HEK293 (cell line): ENCODE results near the gene BTBD16.

Experiments
- CTCF ChIA-PET: fragments of 350-600 bp; formaldehyde crosslinking; extraction: SDS; loops from one replicate; lab custom pipeline; 2021; ENCODE audit warnings: antibody characterized with exemption; lab: Yijun Ruan, JAX
- POLR2A ChIA-PET: fragments of 300-600 bp; formaldehyde crosslinking; extraction: SDS; loops from one replicate; lab custom pipeline; 2020; ENCODE audit warnings: antibody characterized with exemption, inconsistent platforms; lab: Yijun Ruan, JAX
- H3K27ac ChIP-seq: fragments of 200-500 bp; sonication (Bioruptor generic); 2 replicates; pipeline ENCODE4 v1.5.1; 2014; ENCODE audit warnings: low read depth, low read length, control low read depth, inconsistent platforms; ENCODE audit errors: extremely low read depth
- H3K36me3 ChIP-seq, 2 experiments: fragments of 200-500 bp in 1 of 2; sonication (Bioruptor generic) in 1 of 2; 1 replicate in 1 of 2; 2 replicates in 1 of 2; pipeline ENCODE4 v1.5.1; 2014 to 2017; ENCODE audit warnings: inconsistent platforms in 2 of 2, low read length in 2 of 2; ENCODE audit not compliant: control insufficient read depth in 2 of 2, insufficient read depth in 1 of 2
- H3K4me1 ChIP-seq: fragments of 200-500 bp; sonication (Bioruptor generic); 2 replicates; pipeline ENCODE4 v1.5.1; 2014; ENCODE audit warnings: mild to moderate bottlenecking, low read length, inconsistent platforms; ENCODE audit not compliant: control insufficient read depth, insufficient read depth
- H3K4me3 ChIP-seq: 2 replicates; pipeline ENCODE4 v1.5.1; 2011; ENCODE audit warnings: low read depth, mild to moderate bottlenecking, control low read depth, low read length, moderate library complexity
- H3K9me3 ChIP-seq: fragments of 200-500 bp; sonication (Bioruptor generic); 2 replicates; pipeline ENCODE4 v1.5.1; 2014; ENCODE audit warnings: low read depth, low read length, inconsistent platforms; ENCODE audit not compliant: control insufficient read depth, insufficient read depth
- KLF8 ChIP-seq: fragments of 450-650 bp; formaldehyde crosslinking; IDR thresholded peaks from 2 replicates; pipeline ENCODE4 v1.5.1; 2016; ENCODE audit warnings: missing biosample characterization, missing genetic modification characterization
- OVOL3 ChIP-seq: fragments of 450-650 bp; formaldehyde crosslinking; IDR thresholded peaks from 2 replicates; pipeline ENCODE4 v1.5.1; 2016; ENCODE audit warnings: missing biosample characterization, missing genetic modification characterization
- SP3 ChIP-seq: fragments of 450-650 bp; formaldehyde crosslinking; IDR thresholded peaks from 2 replicates; pipeline ENCODE4 v1.5.1; 2016; ENCODE audit warnings: missing biosample characterization, missing genetic modification characterization
- SP7 ChIP-seq: fragments of 450-650 bp; formaldehyde crosslinking; IDR thresholded peaks from 2 replicates; pipeline ENCODE4 v1.5.1; 2016; ENCODE audit warnings: missing biosample characterization, missing genetic modification characterization
- ZBTB1 ChIP-seq: fragments of 450-650 bp; formaldehyde crosslinking; IDR thresholded peaks from 2 replicates; pipeline ENCODE4 v1.5.1; 2016; ENCODE audit warnings: missing biosample characterization, missing genetic modification characterization
- ZBTB7A ChIP-seq: fragments of 450-650 bp; formaldehyde crosslinking; IDR thresholded peaks from 2 replicates; pipeline ENCODE4 v1.5.1; 2016; ENCODE audit warnings: low read depth, missing biosample characterization, missing genetic modification characterization
- ZNF23 ChIP-seq: fragments of 450-650 bp; formaldehyde crosslinking; IDR thresholded peaks from 2 replicates; pipeline ENCODE4 v1.5.1; 2016; ENCODE audit warnings: missing biosample characterization, missing genetic modification characterization, borderline replicate concordance
- ZNF324 ChIP-seq: fragments of 450-650 bp; formaldehyde crosslinking; IDR thresholded peaks from 2 replicates; pipeline ENCODE4 v1.5.1; 2016; ENCODE audit warnings: missing biosample characterization, missing genetic modification characterization
- ZNF354C ChIP-seq: fragments of 450-650 bp; formaldehyde crosslinking; IDR thresholded peaks from 2 replicates; pipeline ENCODE4 v1.5.1; 2016; ENCODE audit warnings: missing biosample characterization, missing genetic modification characterization, low read depth, borderline replicate concordance
- ZNF366 ChIP-seq: fragments of 450-650 bp; formaldehyde crosslinking; conservative IDR thresholded peaks from 2 replicates; pipeline ENCODE4 v1.5.1; 2016; ENCODE audit warnings: missing biosample characterization, missing genetic modification characterization
- ZNF423 ChIP-seq: fragments of 450-650 bp; formaldehyde crosslinking; IDR thresholded peaks from 2 replicates; pipeline ENCODE4 v1.5.1; 2016; ENCODE audit warnings: missing biosample characterization, missing genetic modification characterization
- ZNF610 ChIP-seq: fragments of 450-650 bp; formaldehyde crosslinking; IDR thresholded peaks from 2 replicates; pipeline ENCODE4 v1.5.1; 2016; ENCODE audit warnings: missing biosample characterization, missing genetic modification characterization, borderline replicate concordance
- ZNF624 ChIP-seq: fragments of 450-650 bp; formaldehyde crosslinking; IDR thresholded peaks from 2 replicates; pipeline ENCODE4 v1.5.1; 2017; ENCODE audit warnings: missing biosample characterization, missing genetic modification characterization
- ZNF654 ChIP-seq: fragments of 450-650 bp; formaldehyde crosslinking; IDR thresholded peaks from 2 replicates; pipeline ENCODE4 v1.5.1; 2016; ENCODE audit warnings: low read depth, missing biosample characterization, missing genetic modification characterization
- TF ChIP-seq, protein P1 (sequence below): fragments of 450-650 bp; formaldehyde crosslinking; IDR thresholded peaks from 2 replicates; pipeline ENCODE4 v1.5.1; 2016; ENCODE audit warnings: missing biosample characterization, missing genetic modification characterization
- TF ChIP-seq, protein P2 (sequence below): sonication (generic); formaldehyde crosslinking; IDR thresholded peaks from 2 replicates; pipeline ENCODE4 v1.8.1; 2022; ENCODE audit warnings: mild to moderate bottlenecking, moderate library complexity, missing genetic modification reagents
- TF ChIP-seq, protein P3 (sequence below): fragments of 450-650 bp; IDR thresholded peaks from 2 replicates; pipeline ENCODE4 v1.5.1; 2018; ENCODE audit warnings: missing biosample characterization, mild to moderate bottlenecking, missing genetic modification characterization
- TF ChIP-seq, protein P4 (sequence below): fragments of 450-650 bp; formaldehyde crosslinking; IDR thresholded peaks from 2 replicates; pipeline ENCODE4 v1.5.1; 2016; ENCODE audit warnings: missing biosample characterization, missing genetic modification characterization
- TF ChIP-seq, protein P5 (sequence below): fragments of 450-650 bp; formaldehyde crosslinking; IDR thresholded peaks from 2 replicates; pipeline ENCODE4 v1.5.1; 2017; ENCODE audit warnings: missing biosample characterization, missing genetic modification characterization

The BTBD16 gene

DNA sequence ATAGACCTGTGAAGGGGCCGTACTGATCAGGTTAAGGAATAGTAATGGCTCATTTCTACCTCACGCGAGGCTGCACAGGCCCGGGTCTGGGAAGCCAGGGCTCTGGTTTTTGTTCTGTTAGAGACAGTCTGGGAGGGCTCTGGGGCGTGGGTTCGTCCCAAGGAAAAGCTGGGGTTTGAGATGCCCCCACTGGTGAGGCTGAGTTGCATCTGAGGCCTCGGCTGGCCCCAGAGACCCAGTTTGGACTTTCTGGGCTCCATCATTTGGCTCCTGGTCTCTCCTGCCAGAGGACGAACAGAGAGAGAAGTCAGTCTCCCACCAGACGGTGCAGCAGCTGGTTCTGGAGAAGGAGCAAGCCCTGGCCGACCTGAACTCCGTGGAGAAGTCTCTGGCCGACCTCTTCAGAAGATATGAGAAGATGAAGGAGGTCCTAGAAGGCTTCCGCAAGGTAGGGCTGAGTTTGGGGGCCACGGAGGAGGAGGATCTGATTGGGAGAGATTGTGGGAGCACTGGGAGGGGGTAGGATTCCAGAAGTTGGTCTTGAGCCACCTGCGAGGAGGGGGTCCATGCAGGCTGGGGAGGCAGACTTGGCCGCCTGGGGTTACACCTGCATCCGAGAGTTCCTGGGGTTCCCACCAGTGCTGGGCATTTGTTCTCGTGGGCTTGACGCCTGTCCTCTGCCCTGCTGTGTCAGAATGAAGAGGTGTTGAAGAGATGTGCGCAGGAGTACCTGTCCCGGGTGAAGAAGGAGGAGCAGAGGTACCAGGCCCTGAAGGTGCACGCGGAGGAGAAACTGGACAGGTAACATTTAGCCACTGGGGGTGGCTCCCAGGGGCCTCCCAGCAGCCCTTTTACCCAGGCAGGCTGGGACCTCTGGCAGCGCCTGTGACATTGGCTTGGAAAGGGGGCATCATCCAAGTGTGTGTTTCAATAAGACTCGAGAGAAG lies 22.5 kb upstream of the BTBD16 start (continued):
- TF ChIP-seq, protein P1, sequence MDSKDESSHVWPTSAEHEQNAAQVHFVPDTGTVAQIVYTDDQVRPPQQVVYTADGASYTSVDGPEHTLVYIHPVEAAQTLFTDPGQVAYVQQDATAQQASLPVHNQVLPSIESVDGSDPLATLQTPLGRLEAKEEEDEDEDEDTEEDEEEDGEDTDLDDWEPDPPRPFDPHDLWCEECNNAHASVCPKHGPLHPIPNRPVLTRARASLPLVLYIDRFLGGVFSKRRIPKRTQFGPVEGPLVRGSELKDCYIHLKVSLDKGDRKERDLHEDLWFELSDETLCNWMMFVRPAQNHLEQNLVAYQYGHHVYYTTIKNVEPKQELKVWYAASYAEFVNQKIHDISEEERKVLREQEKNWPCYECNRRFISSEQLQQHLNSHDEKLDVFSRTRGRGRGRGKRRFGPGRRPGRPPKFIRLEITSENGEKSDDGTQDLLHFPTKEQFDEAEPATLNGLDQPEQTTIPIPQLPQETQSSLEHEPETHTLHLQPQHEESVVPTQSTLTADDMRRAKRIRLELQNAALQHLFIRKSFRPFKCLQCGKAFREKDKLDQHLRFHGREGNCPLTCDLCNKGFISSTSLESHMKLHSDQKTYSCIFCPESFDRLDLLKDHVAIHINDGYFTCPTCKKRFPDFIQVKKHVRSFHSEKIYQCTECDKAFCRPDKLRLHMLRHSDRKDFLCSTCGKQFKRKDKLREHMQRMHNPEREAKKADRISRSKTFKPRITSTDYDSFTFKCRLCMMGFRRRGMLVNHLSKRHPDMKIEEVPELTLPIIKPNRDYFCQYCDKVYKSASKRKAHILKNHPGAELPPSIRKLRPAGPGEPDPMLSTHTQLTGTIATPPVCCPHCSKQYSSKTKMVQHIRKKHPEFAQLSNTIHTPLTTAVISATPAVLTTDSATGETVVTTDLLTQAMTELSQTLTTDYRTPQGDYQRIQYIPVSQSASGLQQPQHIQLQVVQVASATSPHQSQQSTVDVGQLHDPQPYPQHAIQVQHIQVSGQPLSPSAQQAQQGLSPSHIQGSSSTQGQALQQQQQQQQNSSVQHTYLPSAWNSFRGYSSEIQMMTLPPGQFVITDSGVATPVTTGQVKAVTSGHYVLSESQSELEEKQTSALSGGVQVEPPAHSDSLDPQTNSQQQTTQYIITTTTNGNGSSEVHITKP: no peak
- no peak for TF ChIP-seq ZNF354C (tag by site-specific recombination)
- no peak for TF ChIP-seq KLF8 (tag by site-specific recombination)
- no peak for TF ChIP-seq ZNF366

DNA sequence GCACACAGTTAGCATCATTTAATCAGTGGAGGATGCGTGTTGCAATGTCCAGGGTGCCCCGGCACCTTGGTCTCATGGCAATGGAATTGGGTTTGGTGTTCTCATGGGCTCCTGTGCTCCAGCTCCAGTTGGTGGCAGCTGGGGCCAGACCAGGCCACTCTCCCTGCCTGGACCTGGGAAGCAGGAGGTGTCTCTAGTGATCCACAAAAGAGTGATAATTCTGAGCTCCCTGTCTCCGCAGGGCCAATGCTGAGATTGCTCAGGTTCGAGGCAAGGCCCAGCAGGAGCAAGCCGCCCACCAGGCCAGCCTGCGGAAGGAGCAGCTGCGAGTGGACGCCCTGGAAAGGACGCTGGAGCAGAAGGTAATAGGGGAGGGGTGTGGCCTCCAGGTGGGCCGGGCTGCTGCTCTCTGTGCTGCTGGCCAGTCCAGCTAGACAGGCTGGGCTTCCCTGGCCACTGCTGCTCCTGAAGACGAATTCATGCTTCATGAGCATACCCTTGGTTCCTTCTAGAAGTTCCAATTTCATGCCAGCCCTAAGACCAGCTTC lies 21.7 kb upstream of the BTBD16 start:
- Histone ChIP-seq H3K9me3 (no peaks in the 10 kb centered on the region), H3K27ac (no peak overlapping the region), H3K36me3 (no peaks in the 10 kb centered on the region), H3K4me3 (no peak overlapping the region), H3K4me1 (no peaks in the 10 kb centered on the region)
- no peak for TF ChIP-seq ZNF423 (tag by site-specific recombination)
- TF ChIP-seq, protein P2, sequence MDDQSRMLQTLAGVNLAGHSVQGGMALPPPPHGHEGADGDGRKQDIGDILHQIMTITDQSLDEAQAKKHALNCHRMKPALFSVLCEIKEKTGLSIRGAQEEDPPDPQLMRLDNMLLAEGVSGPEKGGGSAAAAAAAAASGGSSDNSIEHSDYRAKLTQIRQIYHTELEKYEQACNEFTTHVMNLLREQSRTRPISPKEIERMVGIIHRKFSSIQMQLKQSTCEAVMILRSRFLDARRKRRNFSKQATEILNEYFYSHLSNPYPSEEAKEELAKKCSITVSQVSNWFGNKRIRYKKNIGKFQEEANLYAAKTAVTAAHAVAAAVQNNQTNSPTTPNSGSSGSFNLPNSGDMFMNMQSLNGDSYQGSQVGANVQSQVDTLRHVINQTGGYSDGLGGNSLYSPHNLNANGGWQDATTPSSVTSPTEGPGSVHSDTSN (CRISPR knock-in tag): no peak
- TF ChIP-seq OVOL3 (tag by site-specific recombination): no peak
- TF ChIP-seq, protein P3, sequence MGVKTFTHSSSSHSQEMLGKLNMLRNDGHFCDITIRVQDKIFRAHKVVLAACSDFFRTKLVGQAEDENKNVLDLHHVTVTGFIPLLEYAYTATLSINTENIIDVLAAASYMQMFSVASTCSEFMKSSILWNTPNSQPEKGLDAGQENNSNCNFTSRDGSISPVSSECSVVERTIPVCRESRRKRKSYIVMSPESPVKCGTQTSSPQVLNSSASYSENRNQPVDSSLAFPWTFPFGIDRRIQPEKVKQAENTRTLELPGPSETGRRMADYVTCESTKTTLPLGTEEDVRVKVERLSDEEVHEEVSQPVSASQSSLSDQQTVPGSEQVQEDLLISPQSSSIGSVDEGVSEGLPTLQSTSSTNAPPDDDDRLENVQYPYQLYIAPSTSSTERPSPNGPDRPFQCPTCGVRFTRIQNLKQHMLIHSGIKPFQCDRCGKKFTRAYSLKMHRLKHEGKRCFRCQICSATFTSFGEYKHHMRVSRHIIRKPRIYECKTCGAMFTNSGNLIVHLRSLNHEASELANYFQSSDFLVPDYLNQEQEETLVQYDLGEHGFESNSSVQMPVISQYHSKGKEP: no peak
- TF ChIP-seq SP3 (tag by site-specific recombination): no peak
- TF ChIP-seq ZNF324 (tag by site-specific recombination): no peak
- TF ChIP-seq SP7 (tag by site-specific recombination): no peak
- no peak for TF ChIP-seq ZNF624 (tag by site-specific recombination)
- no peak for TF ChIP-seq ZBTB1 (tag by site-specific recombination)
- no peak for TF ChIP-seq ZNF610 (tag by site-specific recombination)
- no peak for TF ChIP-seq ZBTB7A (tag by site-specific recombination)
- no peak for TF ChIP-seq ZNF654 (tag by site-specific recombination)
- TF ChIP-seq, protein P4, sequence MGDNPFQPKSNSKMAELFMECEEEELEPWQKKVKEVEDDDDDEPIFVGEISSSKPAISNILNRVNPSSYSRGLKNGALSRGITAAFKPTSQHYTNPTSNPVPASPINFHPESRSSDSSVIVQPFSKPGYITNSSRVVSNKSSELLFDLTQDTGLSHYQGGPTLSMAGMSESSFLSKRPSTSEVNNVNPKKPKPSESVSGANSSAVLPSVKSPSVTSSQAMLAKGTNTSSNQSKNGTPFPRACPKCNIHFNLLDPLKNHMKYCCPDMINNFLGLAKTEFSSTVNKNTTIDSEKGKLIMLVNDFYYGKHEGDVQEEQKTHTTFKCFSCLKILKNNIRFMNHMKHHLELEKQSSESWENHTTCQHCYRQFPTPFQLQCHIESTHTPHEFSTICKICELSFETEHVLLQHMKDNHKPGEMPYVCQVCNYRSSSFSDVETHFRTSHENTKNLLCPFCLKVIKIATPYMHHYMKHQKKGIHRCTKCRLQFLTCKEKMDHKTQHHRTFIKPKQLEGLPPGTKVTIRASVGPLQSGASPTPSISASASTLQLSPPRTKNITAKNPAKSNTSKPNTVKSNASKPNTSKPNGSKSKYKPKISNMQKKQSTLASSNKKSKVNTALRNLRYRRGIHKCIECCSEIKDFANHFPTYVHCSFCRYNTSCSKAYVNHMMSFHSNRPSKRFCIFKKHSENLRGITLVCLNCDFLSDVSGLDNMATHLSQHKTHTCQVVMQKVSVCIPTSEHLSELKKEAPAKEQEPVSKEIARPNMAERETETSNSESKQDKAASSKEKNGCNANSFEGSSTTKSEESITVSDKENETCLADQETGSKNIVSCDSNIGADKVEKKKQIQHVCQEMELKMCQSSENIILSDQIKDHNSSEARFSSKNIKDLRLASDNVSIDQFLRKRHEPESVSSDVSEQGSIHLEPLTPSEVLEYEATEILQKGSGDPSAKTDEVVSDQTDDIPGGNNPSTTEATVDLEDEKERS (tag by site-specific recombination): no peak
- no peak for TF ChIP-seq ZNF23 (tag by site-specific recombination)
- TF ChIP-seq, protein P5, sequence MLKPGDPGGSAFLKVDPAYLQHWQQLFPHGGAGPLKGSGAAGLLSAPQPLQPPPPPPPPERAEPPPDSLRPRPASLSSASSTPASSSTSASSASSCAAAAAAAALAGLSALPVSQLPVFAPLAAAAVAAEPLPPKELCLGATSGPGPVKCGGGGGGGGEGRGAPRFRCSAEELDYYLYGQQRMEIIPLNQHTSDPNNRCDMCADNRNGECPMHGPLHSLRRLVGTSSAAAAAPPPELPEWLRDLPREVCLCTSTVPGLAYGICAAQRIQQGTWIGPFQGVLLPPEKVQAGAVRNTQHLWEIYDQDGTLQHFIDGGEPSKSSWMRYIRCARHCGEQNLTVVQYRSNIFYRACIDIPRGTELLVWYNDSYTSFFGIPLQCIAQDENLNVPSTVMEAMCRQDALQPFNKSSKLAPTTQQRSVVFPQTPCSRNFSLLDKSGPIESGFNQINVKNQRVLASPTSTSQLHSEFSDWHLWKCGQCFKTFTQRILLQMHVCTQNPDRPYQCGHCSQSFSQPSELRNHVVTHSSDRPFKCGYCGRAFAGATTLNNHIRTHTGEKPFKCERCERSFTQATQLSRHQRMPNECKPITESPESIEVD (tag by site-specific recombination): no peak
- POLR2A ChIA-PET: no interaction called here
- CTCF ChIA-PET: no interaction called here
